ENCODE data around the gene CCR9.
"Not testable (repeated sequence)": the region's sequence is repeated elsewhere in the genome, so short reads cannot be mapped to it uniquely, and the experiment has no call there.

The CCR9 gene

GRCh38 chr3:45885979-45886705 is at the start of gene CCR9:
TSS of gene CCR9 (plus strand) at chr3:45886543. CDS start at chr3:45894934, 8,391 bp downstream.
- DNase-seq: no peak

- DNase-seq: no peak
Measured at GRCh38 chr3:45838466-45838865, 47.9 kb upstream of the CCR9 start.

DNA sequence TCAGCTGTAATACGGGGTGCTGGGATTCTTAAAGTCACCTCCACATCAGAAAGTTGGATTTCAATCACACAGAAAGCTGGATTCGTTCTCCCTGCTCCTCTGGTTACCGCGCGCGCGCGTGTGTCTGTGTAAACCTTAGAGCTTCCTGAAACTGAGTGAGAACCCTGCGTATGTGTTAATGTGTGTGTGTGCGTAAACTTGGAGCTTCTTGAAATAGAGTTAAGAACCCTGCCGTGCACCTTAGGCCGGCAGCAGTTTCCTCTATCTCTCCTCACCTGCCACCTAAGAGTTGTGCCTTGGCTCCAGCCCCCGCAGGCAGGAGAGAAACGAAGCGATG is 45.0 kb upstream of the CCR9 start:
- DNase-seq: peak; percentile 37

DNA sequence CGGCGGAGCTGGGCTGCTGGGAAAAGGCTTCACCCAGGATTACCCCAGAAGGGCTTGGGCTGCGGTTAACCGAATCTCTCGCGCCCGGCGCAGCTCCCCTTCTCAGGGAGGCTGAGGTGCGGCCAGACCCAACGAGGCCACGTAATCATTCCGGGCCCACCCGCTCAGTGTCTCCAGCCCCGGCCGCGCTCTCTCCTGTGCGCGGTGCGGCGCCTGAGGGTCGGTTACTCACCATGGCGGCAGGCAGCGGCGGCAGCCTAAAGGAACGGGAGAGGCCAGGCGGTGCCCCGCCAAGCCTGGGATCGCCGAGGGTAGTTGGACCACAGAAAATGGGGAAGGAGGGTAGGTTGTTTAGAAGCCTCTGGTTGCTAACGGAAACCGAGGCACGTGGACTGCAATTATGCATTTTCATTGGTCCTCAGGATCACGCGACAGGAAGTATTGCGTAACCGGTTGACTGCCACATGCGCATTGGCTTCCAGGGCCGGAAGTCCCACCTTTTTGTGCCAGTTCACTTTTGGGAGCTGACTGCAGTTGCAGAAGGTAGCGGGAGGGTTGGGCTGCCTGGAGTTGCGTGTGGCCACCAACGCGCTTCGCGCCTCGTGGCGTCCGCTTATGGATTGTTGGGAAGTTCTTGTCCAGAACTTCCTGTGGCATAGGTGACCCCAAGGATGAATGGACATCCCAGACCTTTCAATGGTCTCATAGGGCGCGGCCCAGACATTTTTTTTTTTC is 44.4 kb upstream of the CCR9 start, which contains the start of gene LZTFL1:
Gene LZTFL1 (minus strand): TSS at position 363 of the 735 bp plus-strand sequence. CDS start 128 bp downstream, at position 235.
- peak; percentile 99 for DNase-seq

GRCh38 chr3:45842851-45843625 is 43.3 kb upstream of the CCR9 start:
- DNase-seq: no peak

DNA sequence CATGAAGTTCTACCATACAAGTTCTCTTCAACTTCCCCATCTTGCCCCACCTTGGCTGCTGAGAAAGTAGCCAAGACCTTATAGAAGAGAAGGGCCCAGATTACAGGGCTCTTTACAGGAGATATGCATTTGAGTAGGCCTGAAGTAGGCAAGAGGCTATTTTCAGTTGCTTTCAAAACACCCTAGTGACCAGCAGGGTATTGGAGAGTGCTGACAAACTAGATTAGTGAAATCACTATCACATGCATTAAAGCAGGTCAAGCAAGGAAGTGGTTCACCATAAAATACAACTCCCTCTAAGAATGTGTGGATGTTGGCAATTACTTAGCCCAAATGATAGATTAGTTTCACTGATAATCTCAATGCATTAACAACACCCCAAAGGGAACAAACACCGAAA is 41.7 kb upstream of the CCR9 start:
- no peak for DNase-seq

DNA sequence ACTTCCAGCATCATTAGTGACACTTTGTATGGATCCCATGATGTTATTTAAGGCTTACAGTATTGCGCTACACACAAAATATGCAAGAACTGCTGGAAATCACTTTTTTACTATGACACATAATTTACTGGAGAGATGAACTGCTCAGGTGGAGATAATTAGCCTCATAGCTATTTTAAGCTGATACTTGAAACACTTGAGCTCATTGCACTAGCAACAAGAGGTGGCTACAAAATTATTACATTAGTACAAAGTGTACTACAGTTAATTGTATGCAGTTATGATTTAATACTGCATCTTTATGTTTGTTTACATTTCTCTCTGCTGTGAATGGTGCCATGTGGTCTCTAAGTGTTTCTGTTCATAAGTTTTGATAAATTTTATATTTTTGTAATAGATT is 38.0 kb upstream of the CCR9 start:
- DNase-seq: no peak

- no peak for DNase-seq
Measured at GRCh38 chr3:45852828-45853227, 33.5 kb upstream of the CCR9 start.

DNA sequence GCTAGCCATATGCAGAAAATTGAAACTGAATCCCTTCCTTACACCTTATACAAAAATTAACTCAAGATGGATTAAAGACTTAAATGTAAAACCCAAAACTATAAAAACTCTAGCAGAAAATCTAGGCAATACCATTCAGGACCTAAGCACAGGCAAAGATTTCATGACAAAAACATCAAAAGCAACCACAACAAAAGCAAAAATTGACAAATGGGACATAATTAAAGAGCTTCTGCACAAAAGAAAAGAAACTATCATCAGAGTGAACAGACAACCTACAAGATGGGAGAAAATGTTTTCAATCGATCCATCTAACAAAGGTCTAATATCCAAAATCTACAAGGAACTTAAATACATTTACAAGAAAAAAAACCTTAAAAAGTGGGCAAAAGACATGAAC is 30.0 kb upstream of the CCR9 start:
- DNase-seq: not testable (repeated sequence)

DNA sequence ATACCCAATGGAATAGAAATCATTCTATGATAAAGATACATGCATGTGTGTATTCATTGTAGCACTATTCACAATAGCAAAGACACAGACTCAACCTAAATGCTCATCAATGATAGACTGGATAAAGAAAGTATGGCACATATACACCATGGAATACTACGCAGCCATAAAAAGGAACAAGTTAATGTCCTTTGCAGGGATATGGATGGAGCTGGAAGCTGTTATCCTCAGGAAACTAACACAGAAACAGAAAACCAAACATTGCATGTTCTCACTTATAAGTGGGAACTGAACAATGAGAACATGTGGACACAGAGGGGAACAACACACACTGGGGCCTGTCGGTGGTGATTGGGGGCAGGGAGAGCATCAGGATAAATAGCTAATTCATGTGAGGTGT is 29.3 kb upstream of the CCR9 start:
- not testable (repeated sequence) for DNase-seq

GRCh38 chr3:45858809-45859543 is 27.4 kb upstream of the CCR9 start:
- DNase-seq: no peak

GRCh38 chr3:45860481-45860880 is 25.9 kb upstream of the CCR9 start:
- DNase-seq: no peak

- DNase-seq: no peak
Measured at GRCh38 chr3:45861043-45861719, 25.2 kb upstream of the CCR9 start.

DNA sequence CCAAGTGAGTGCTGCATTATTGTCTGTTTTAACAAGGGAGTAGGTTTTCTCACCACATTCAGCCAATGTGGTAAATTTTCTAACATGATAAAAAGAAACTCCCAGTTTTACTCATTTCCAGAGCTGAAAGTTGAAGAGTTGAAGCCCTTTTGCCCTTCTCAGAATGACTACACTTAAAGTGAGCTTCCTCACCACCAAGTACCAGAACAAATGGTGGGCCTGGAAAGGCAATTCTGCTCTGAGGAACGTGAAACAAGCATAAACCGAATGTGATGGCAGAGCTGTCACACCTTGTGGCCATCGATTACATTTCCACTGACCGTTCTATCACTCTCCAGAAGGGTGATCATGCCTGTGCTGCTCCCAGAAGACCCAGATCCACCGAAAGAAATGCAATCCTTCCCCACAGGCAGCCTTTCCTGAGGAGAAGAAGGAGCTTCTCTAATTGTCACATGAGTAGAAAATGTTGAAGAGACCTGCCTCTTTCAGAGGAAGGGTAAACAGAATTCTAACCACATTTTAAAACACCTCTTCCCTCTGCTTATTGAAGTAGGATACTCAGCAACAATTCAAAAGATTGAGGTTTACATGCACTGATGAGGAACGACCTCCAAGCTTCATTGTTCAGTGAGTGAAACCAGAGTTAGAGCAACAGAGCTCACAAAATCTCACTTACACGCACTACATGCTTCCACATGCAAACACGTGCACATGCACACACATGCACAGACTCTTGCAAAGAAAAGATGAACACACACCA is 21.4 kb upstream of the CCR9 start:
- no peak for DNase-seq

DNA sequence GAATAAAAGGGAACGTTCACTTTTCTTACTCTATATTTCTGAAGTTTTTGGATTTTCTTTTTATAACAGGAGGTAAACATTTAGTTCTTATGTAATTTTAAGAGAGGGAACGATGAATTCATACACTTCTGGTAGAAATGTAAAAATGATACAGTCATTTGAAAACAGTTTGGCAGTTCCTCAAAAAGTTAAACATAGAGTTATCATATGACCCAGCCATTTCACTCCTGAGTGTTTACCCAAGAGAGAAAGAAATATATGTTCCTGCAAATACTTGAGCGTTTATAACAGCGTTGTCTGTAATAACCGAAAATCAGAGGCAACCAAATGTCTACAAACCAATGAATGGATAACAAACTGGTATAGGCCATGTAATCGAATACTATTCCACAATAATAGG is 20.8 kb upstream of the CCR9 start:
- peak; percentile 11 for DNase-seq

GRCh38 chr3:45868213-45868612 is 18.1 kb upstream of the CCR9 start:
- no peak for DNase-seq

DNA sequence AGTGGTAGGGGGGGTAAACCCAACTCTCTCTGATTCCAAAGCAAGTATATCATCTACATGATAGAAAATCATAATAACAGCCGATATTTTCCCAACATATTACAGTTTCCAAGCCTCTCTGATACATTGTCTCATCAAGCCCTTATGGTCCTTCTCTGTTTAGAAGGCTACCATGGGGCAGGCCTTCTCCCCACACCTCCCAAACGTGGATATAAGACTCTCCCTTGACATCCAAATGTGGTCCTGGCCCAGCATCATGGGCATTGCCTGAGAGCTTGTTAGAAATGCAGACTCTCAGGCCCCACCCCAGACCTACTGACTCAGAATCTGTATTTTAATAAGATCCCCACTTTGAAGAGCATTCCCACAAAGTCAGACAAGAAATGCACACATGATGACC is 17.7 kb upstream of the CCR9 start:
- no peak for DNase-seq

DNA sequence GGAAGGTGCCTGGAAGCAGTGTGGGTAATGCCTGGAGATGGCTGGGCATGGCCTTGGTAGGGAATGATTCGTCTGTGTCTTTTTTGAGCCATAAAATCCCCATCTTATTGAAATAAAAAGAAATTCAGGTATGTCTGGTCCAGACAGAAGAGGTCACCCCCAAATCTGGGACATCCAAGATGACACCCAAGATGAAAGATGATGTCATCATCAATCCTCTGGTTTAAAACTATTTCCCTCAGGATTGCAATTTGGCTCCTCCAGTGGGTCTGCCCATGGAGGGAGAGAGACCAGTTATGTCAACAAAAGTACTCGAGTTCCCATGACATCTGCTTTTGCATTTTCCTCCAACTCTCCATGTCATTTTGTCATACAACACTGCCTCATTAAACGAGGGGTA is 16.7 kb upstream of the CCR9 start:
- no peak for DNase-seq

- DNase-seq: no peak
Measured at GRCh38 chr3:45870099-45870498, 16.2 kb upstream of the CCR9 start.

- DNase-seq: no peak
Measured at GRCh38 chr3:45871780-45872179, 14.6 kb upstream of the CCR9 start.

DNA sequence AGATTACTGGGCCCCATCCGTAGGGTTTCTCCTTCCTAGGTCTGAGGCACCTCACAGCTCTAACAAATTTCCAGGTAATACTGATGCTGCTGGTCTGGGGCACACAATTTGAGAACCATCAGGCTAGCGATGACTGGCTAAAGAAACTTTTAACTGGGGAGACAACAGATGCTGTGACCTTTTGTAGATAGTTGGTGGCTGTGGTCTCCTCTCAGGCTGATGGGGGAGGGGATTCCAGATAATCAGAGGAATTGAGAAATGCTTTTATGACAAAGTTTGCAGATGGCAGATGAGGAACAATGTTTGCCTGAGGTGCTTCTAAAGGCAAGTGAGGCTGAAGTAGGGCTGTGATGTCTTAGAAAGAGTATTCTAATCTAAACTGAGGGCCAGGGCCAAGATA is 13.8 kb upstream of the CCR9 start:
- no peak for DNase-seq

DNA sequence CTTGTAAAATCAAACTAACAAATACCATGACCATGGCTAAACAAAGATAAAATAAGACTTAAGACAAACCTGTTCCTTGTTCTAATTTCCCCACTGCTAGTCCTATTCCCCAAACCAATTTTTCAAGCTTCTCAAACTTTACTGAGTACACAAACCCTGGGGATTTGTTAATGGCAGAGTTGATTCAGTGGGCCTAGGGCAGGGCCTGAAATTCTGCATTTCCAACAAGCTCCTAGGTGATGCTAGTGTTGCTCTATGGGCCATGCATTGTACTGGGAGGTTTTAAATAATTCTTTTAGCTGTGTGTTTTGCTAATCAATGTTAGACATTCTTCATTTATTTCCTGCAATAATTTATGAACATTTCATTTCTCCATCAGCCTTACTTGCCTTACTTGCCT is 13.3 kb upstream of the CCR9 start:
- no peak for DNase-seq
